Parathyroid adenoma (tissue), 2 donors: ENCODE measurements around the gene COX6B2.

Experiments used
- H2AFZ ChIP-seq: fragments of 300-600 bp; sonication (generic); one replicate; pipeline ENCODE4 v1.7.0; 2017; ENCODE audit warnings: antibody characterized with exemption, mild to moderate bottlenecking
- H3K27ac ChIP-seq: fragments of 300-600 bp; sonication (generic); one replicate; pipeline ENCODE4 v1.7.0; 2017
- H3K27me3 ChIP-seq: fragments of 300-600 bp; sonication (generic); one replicate; pipeline ENCODE4 v1.7.0; 2017; ENCODE audit warnings: low read length; ENCODE audit not compliant: control insufficient read depth, insufficient read depth
- H3K36me3 ChIP-seq: fragments of 300-600 bp; sonication (generic); one replicate; pipeline ENCODE4 v1.7.0; 2017; ENCODE audit warnings: low read length; ENCODE audit not compliant: control insufficient read depth, insufficient read depth
- H3K4me1 ChIP-seq: fragments of 300-600 bp; sonication (generic); one replicate; pipeline ENCODE4 v1.7.0; 2017; ENCODE audit warnings: control low read depth
- H3K4me2 ChIP-seq: fragments of 300-600 bp; sonication (generic); one replicate; pipeline ENCODE4 v1.7.0; 2017; ENCODE audit warnings: low read length
- H3K4me3 ChIP-seq: fragments of 300-600 bp; sonication (generic); one replicate; pipeline ENCODE4 v1.7.0; 2017; ENCODE audit warnings: low read depth, low read length
- H3K79me2 ChIP-seq: fragments of 300-600 bp; sonication (generic); one replicate; pipeline ENCODE4 v1.7.0; 2017; ENCODE audit warnings: control low read depth
- H3K9ac ChIP-seq: fragments of 300-600 bp; sonication (generic); one replicate; pipeline ENCODE4 v1.7.0; 2017; ENCODE audit warnings: mild to moderate bottlenecking
- H3K9me3 ChIP-seq: fragments of 300-600 bp; sonication (generic); one replicate; pipeline ENCODE4 v1.7.0; 2017; ENCODE audit warnings: low read length; ENCODE audit not compliant: control insufficient read depth
- CTCF ChIP-seq: fragments of 300-600 bp; sonication (generic); IDR thresholded peaks from one replicate; pipeline ENCODE4 v1.7.0; 2017; ENCODE audit warnings: antibody characterized with exemption, mild to moderate bottlenecking
- donor health status: primary hyperparathyroidism.

COX6B2 gene

DNA sequence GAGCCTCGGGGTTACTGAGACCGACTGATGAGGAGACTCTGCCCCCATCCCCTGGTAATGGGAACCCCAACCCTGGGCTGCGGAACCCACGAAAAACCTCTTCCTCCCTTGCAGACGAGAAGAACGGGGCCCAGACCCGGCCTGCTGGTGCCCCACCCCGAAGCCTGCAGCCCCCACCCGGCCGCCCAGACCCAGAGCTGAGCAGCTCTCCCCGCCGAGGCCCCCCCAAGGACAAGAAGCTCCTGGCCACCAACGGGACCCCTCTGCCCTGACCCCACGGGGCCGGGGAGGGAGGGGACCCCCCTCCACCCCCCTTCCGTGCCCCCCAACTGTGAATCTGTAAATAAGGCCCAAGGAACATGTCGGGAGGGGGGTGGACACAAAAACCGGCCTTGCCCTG, 42.7 kb downstream of the COX6B2 start:
- TF ChIP-seq CTCF: no peak
- H3K4me3 ChIP-seq: no peak overlapping the region
- no peak overlapping the region for H2AFZ ChIP-seq
- H3K36me3 ChIP-seq: no peaks in the 10 kb centered on the region
- H3K27ac ChIP-seq: no peak overlapping the region
- H3K27me3 ChIP-seq: no peaks in the 10 kb centered on the region
- no peak overlapping the region for H3K4me2 ChIP-seq
- H3K9me3 ChIP-seq: no peaks in the 10 kb centered on the region
- no peak overlapping the region for H3K9ac ChIP-seq
- no peaks in the 10 kb centered on the region for H3K4me1 ChIP-seq
- no peaks in the 10 kb centered on the region for H3K79me2 ChIP-seq

DNA sequence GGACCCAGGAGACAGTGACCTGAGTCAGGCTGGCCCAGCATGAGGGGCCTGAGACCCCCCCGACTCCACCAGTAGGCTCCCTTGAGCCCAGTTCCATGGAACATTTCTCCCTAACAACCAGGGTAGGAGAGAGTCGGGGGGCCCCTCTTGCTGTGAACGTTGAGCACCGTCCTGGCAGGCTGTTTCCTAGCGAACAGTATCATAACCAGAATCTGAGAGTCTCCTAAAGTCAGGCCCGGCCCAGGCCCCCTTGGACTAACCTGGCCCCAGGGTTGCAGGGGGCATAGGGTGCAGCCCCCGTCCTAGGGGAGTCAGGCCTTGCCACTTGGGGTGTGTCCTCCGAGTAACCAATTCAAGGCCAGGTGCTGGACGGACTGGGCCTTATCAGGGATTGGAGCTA, 43.1 kb downstream of the COX6B2 start:
- TF ChIP-seq CTCF: no peak
- H3K9ac ChIP-seq: no peak overlapping the region
- H3K36me3 ChIP-seq: no peaks in the 10 kb centered on the region
- no peak overlapping the region for H3K4me3 ChIP-seq
- H3K4me2 ChIP-seq: no peak overlapping the region
- H2AFZ ChIP-seq: no peak overlapping the region
- no peaks in the 10 kb centered on the region for H3K4me1 ChIP-seq
- H3K27me3 ChIP-seq: no peaks in the 10 kb centered on the region
- no peaks in the 10 kb centered on the region for H3K79me2 ChIP-seq
- H3K9me3 ChIP-seq: no peaks in the 10 kb centered on the region
- H3K27ac ChIP-seq: no peak overlapping the region

DNA sequence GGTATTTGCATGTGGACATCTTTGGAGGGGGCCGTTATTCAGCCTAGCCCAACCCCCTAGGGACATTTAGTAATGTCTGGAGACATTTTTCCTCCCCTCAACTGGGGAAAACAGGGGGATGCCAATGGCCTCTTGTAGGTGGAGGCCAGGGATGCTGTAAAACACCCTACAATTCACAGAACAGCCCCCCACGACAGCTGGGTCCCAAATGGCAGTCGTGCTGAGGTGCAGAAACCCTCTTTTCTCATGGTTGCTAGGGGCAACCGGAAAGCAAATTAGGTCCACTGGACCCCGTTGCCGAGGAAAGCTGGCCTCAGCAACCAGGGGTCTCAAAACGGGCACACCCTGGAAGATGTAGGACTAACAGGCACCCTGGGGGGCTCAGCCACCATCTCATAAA, 44.0 kb downstream of the COX6B2 start:
- Histone ChIP-seq H3K79me2 (no peaks in the 10 kb centered on the region), H3K36me3 (no peaks in the 10 kb centered on the region), H3K27me3 (no peaks in the 10 kb centered on the region), H3K27ac (no peak overlapping the region), H3K4me1 (no peaks in the 10 kb centered on the region), H3K9me3 (no peaks in the 10 kb centered on the region), H3K4me3 (no peak overlapping the region), H3K9ac (no peak overlapping the region), H2AFZ (no peak overlapping the region), H3K4me2 (no peak overlapping the region)
- TF ChIP-seq CTCF: no peak

- H3K4me3 ChIP-seq: no peak overlapping the region
- H3K27me3 ChIP-seq: no peaks in the 10 kb centered on the region
- H3K36me3 ChIP-seq: no peaks in the 10 kb centered on the region
- no peak for TF ChIP-seq CTCF
- no peak overlapping the region for H3K9ac ChIP-seq
- H3K4me2 ChIP-seq: no peak overlapping the region
- H3K9me3 ChIP-seq: no peaks in the 10 kb centered on the region
- no peak overlapping the region for H2AFZ ChIP-seq
- no peaks in the 10 kb centered on the region for H3K79me2 ChIP-seq
- H3K4me1 ChIP-seq: no peaks in the 10 kb centered on the region
- H3K27ac ChIP-seq: no peak overlapping the region
These were observed 45.1 kb downstream of the COX6B2 start for GRCh38 chr19:55309448-55309847.

- TF ChIP-seq CTCF: no peak
- H3K79me2 ChIP-seq: no peaks in the 10 kb centered on the region
- no peak overlapping the region for H2AFZ ChIP-seq
- H3K4me1 ChIP-seq: no peaks in the 10 kb centered on the region
- no peaks in the 10 kb centered on the region for H3K27me3 ChIP-seq
- no peak overlapping the region for H3K4me2 ChIP-seq
- H3K9ac ChIP-seq: no peak overlapping the region
- no peaks in the 10 kb centered on the region for H3K9me3 ChIP-seq
- no peak overlapping the region for H3K27ac ChIP-seq
- H3K4me3 ChIP-seq: no peak overlapping the region
- no peaks in the 10 kb centered on the region for H3K36me3 ChIP-seq
These were observed 46.2 kb downstream of the COX6B2 start for GRCh38 chr19:55308281-55308680.
